H9 (cell line): ENCODE results near the gene TMEM150B. TPM values are rescaled to one million over a fixed set of nuclear protein-coding genes. Genes with fewer than 3 reads are reported as not detected.

Source experiments
- DNase-seq: peaks from one replicate; pipeline ENCODE4 v3.0.0-alpha.2; 2017
- H2AFZ ChIP-seq: one replicate; pipeline ENCODE4 v1.6.1; 2013; ENCODE audit warnings: mild to moderate bottlenecking, low read length, control low read depth, moderate library complexity
- H2AK5ac ChIP-seq: 2 replicates; pipeline ENCODE4 v1.6.1; 2013; ENCODE audit warnings: low read length, control low read depth, mixed read lengths; ENCODE audit not compliant: insufficient read length
- H2BK120ac ChIP-seq: one replicate; pipeline ENCODE4 v1.6.1; 2013; ENCODE audit warnings: low read depth, mild to moderate bottlenecking, low read length, control low read depth, inconsistent platforms; ENCODE audit not compliant: poor library complexity, severe bottlenecking
- H2BK12ac ChIP-seq: 2 replicates; pipeline ENCODE4 v1.6.1; 2013; ENCODE audit warnings: low read length, control low read depth, mixed read lengths, low read depth; ENCODE audit not compliant: insufficient read length
- H2BK15ac ChIP-seq: 2 replicates; pipeline ENCODE4 v1.6.1; 2013; ENCODE audit warnings: low read depth, low read length, control low read depth
- H2BK20ac ChIP-seq: one replicate; pipeline ENCODE4 v1.6.1; 2013; ENCODE audit warnings: low read depth, mild to moderate bottlenecking, low read length, control low read depth, inconsistent platforms; ENCODE audit not compliant: poor library complexity, severe bottlenecking
- H2BK5ac ChIP-seq: 2 replicates; pipeline ENCODE4 v1.6.1; 2013; ENCODE audit warnings: low read length, control low read depth, mixed read lengths; ENCODE audit not compliant: insufficient read length
- H3K14ac ChIP-seq: 2 replicates; pipeline ENCODE4 v1.6.1; 2013; ENCODE audit warnings: low read length, control low read depth; ENCODE audit not compliant: insufficient read depth
- H3K18ac ChIP-seq: 2 replicates; pipeline ENCODE4 v1.6.1; 2013; ENCODE audit warnings: low read depth, mild to moderate bottlenecking, mixed read lengths, low read length, control low read depth; ENCODE audit not compliant: insufficient read length
- H3K23ac ChIP-seq: 2 replicates; pipeline ENCODE4 v1.6.1; 2013; ENCODE audit warnings: low read length, control low read depth, mixed read lengths, low read depth; ENCODE audit not compliant: insufficient read length
- H3K23me2 ChIP-seq: 2 replicates; pipeline ENCODE4 v1.6.1; 2013; ENCODE audit warnings: low read depth, mild to moderate bottlenecking, mixed read lengths, low read length, control low read depth; ENCODE audit not compliant: insufficient read length, poor library complexity, severe bottlenecking
- H3K27ac ChIP-seq: 2 replicates; pipeline ENCODE4 v1.5.1; 2013; ENCODE audit warnings: low read length, control low read depth, mixed read lengths, low read depth; ENCODE audit not compliant: insufficient read length
- H3K27me3 ChIP-seq: 2 replicates; pipeline ENCODE4 v1.6.1; 2013; ENCODE audit warnings: low read length, control low read depth, inconsistent platforms; ENCODE audit not compliant: insufficient read depth
- H3K4ac ChIP-seq: 2 replicates; pipeline ENCODE4 v1.6.1; 2013; ENCODE audit warnings: low read depth, mild to moderate bottlenecking, control low read depth, inconsistent platforms, low read length, moderate library complexity
- H3K4me1 ChIP-seq: 2 replicates; pipeline ENCODE4 v1.6.1; 2013; ENCODE audit warnings: low read length, control low read depth, inconsistent platforms; ENCODE audit not compliant: insufficient read depth
- H3K4me2 ChIP-seq: 2 replicates; pipeline ENCODE4 v1.6.1; 2013; ENCODE audit warnings: low read length, control low read depth, mixed read lengths; ENCODE audit not compliant: insufficient read length, insufficient read depth
- H3K56ac ChIP-seq: 2 replicates; pipeline ENCODE4 v1.6.1; 2013; ENCODE audit warnings: low read depth, mild to moderate bottlenecking, mixed read lengths, low read length, control low read depth; ENCODE audit not compliant: insufficient read length
- H3K79me1 ChIP-seq: 2 replicates; pipeline ENCODE4 v1.6.1; 2013; ENCODE audit warnings: low read depth, mild to moderate bottlenecking, moderate library complexity, low read length, control low read depth, inconsistent platforms; ENCODE audit not compliant: insufficient read depth, poor library complexity, severe bottlenecking
- H3K79me2 ChIP-seq: 2 replicates; pipeline ENCODE4 v1.6.1; 2013; ENCODE audit warnings: low read length, control low read depth, inconsistent platforms; ENCODE audit not compliant: insufficient read depth
- H3K9ac ChIP-seq: 2 replicates; pipeline ENCODE4 v1.6.1; 2013; ENCODE audit warnings: low read length, control low read depth, mixed read lengths; ENCODE audit not compliant: insufficient read length; ENCODE audit errors: extremely low read depth
- H3K9me3 ChIP-seq: one replicate; pipeline ENCODE4 v1.6.1; 2013; ENCODE audit warnings: low read depth, low read length, inconsistent platforms; ENCODE audit not compliant: control insufficient read depth
- H3T11ph ChIP-seq: one replicate; pipeline ENCODE4 v1.6.1; 2013; ENCODE audit warnings: mild to moderate bottlenecking, low read length, control low read depth, inconsistent platforms
- H4K20me1 ChIP-seq: one replicate; pipeline ENCODE4 v1.6.1; 2013; ENCODE audit not compliant: control insufficient read depth, insufficient read length, insufficient read depth
- H4K5ac ChIP-seq: 2 replicates; pipeline ENCODE4 v1.6.1; 2013; ENCODE audit warnings: low read depth, mild to moderate bottlenecking, mixed read lengths, low read length, control low read depth; ENCODE audit not compliant: insufficient read length
- H4K8ac ChIP-seq: replicated peaks from 2 replicates; pipeline ENCODE4 v1.6.1; 2013; ENCODE audit warnings: low read length, control low read depth, mixed read lengths, low read depth; ENCODE audit not compliant: insufficient read length
- H4K91ac ChIP-seq: 2 replicates; pipeline ENCODE4 v1.6.1; 2013; ENCODE audit warnings: low read depth, mild to moderate bottlenecking, moderate library complexity, mixed read lengths, low read length, control low read depth; ENCODE audit not compliant: insufficient read length
- H3K27ac Mint-ChIP-seq, 3 experiments: 2 replicates in 2 of 3; 3 replicates in 1 of 3; pipeline ENCODE4 v1.8.0; 2020 to 2021; ENCODE audit warnings: mixed read lengths in 3 of 3, mild to moderate bottlenecking in 1 of 3, moderate library complexity in 1 of 3
- H3K27me3 Mint-ChIP-seq: 2 replicates; pipeline ENCODE4 v1.8.0; 2021; ENCODE audit warnings: low read depth, mild to moderate bottlenecking, moderate library complexity, mixed read lengths
- H3K36me3 Mint-ChIP-seq, 3 experiments: 2 replicates in 2 of 3; 3 replicates in 1 of 3; pipeline ENCODE4 v1.8.0; 2020 to 2021; ENCODE audit warnings: low read depth in 3 of 3, mixed read lengths in 3 of 3; ENCODE audit not compliant: insufficient read depth in 1 of 3
- H3K4me1 Mint-ChIP-seq, 2 experiments: 2 replicates each; pipeline ENCODE4 v1.8.0; 2020; ENCODE audit warnings: mixed read lengths in 2 of 2
- H3K4me3 Mint-ChIP-seq, 2 experiments: 2 replicates in 1 of 2; 3 replicates in 1 of 2; pipeline ENCODE4 v1.8.0; 2020 to 2021; ENCODE audit warnings: mild to moderate bottlenecking in 2 of 2, mixed read lengths in 2 of 2, moderate library complexity in 1 of 2
- H3K9me3 Mint-ChIP-seq, 2 experiments: 2 replicates in 1 of 2; 3 replicates in 1 of 2; pipeline ENCODE4 v1.8.0; 2020; ENCODE audit warnings: mild to moderate bottlenecking in 2 of 2, mixed read lengths in 2 of 2, moderate library complexity in 1 of 2
- CTCF ChIP-seq: fragments of 200-600 bp; sonication (generic); conservative IDR thresholded peaks from 3 replicates; pipeline ENCODE4 v1.8.0; 2021; ENCODE audit warnings: antibody characterized with exemption, mild to moderate bottlenecking
- WGBS: extraction: QIAGEN DNeasy Blood & Tissue Kit; methylation state at CpG from one replicate; pipeline ENCODE4 v1.1.7; 2013; ENCODE audit warnings: missing lambda C conversion rate, low lambda C conversion rate, mixed read lengths; ENCODE audit not compliant: insufficient read length; ENCODE audit errors: extremely low coverage; 5-methylcytosine and 5-hydroxymethylcytosine counted together
- total RNA-seq: library from RNA; stranded (reverse); gene quantifications from 2 replicates; pipeline ENCODE4 v1.2.1, GENCODE V29; 2021

The TMEM150B gene
- total RNA-seq, 1 experiment from 2014 or later = 0.63 TPM

DNA sequence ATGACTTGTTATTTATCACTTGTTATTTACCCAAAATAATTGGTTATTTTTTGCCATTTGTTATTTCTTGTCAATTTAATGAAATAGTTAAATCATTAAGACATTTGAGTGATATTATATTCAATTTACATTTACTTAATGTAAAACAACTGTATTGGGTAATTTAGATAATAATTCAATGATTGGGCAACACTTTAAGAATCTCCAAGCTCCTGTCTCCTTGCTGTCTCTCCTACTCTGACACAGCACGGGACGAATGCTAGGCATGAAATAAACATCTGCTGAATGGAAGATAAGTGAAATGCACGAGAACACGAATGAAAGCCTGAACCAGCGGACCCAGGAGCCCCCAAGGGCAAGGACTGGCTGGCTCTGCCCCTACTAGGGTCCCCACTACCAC, 60.6 kb downstream of the TMEM150B start:
- Histone ChIP-seq H3K4ac (no peak overlapping the region), H2BK5ac (no peak overlapping the region), H3K4me1 (no peaks in the 10 kb centered on the region), H2BK15ac (no peak overlapping the region), H2AFZ (no peak overlapping the region), H4K20me1 (no peaks in the 10 kb centered on the region), H3K79me1 (no peaks in the 10 kb centered on the region), H3K18ac (no peak overlapping the region), H3K14ac (no peak overlapping the region), H2AK5ac (no peak overlapping the region), H4K5ac (no peak overlapping the region), H4K91ac (no peak overlapping the region), H3T11ph (no peak overlapping the region), H3K27me3 (no peaks in the 10 kb centered on the region), H3K56ac (no peak overlapping the region), H2BK20ac (no peak overlapping the region), H3K27ac (no peak overlapping the region), H3K9me3 (peaks cover 8% of the 10 kb centered on the region), H2BK120ac (no peak overlapping the region), H4K8ac (no peak overlapping the region), H2BK12ac (no peak overlapping the region), H3K23me2 (no peaks in the 10 kb centered on the region), H3K4me2 (no peak overlapping the region), H3K9ac (no peak overlapping the region), H3K79me2 (no peaks in the 10 kb centered on the region), H3K23ac (no peak overlapping the region)
- peaks cover 8 to 10% of the 10 kb centered on the region in 2 experiments for H3K9me3 Mint-ChIP-seq
- no peak for DNase-seq
- no peak overlapping the region for H3K27ac Mint-ChIP-seq
- no peak overlapping the region for H3K4me3 Mint-ChIP-seq
- no CpG with 5 or more reads among the region's 5 CpGs for WGBS
- H3K36me3 Mint-ChIP-seq = peaks cover 10 to 14% (median 12%) of the 10 kb centered on the region in 3 experiments
- no peak for TF ChIP-seq CTCF
- H3K4me1 Mint-ChIP-seq = peaks cover 4 to 13% of the 10 kb centered on the region in 2 experiments
- H3K27me3 Mint-ChIP-seq = no peaks in the 10 kb centered on the region

Other genes with a start within 250 kb of the TMEM150B start
- 21.2 and 24.0 TPM in 2 replicates for gene EPS8L1, start 249.5 kb downstream of the TMEM150B start, total RNA-seq
- 79.9 and 87.7 TPM in 2 replicates for gene PPP1R12C, start 207.7 kb downstream of the TMEM150B start, total RNA-seq
- gene TNNT1, start 176.1 kb downstream of the TMEM150B start, total RNA-seq = 124 and 127 TPM in 2 replicates
- 36.9 and 41.0 TPM in 2 replicates for gene TNNI3, start 167.6 kb downstream of the TMEM150B start, total RNA-seq
- 3.0 and 4.6 TPM in 2 replicates for gene DNAAF3, start 158.7 kb downstream of the TMEM150B start, total RNA-seq
- 3.0 and 4.5 TPM in 2 replicates for gene SYT5, start 145.1 kb downstream of the TMEM150B start, total RNA-seq
- gene PTPRH, start 115.8 kb downstream of the TMEM150B start, total RNA-seq = 0.24 and 0.33 TPM in 2 replicates
- gene TMEM86B, start 96.6 kb downstream of the TMEM150B start, total RNA-seq = 3.6 and 4.5 TPM in 2 replicates
- gene PPP6R1, start 66.3 kb downstream of the TMEM150B start, total RNA-seq = 76.2 and 79.7 TPM in 2 replicates
- 47.4 and 50.7 TPM in 2 replicates for gene HSPBP1, start 45.2 kb downstream of the TMEM150B start, total RNA-seq
- gene BRSK1, start 41.3 kb downstream of the TMEM150B start, total RNA-seq = 43.5 and 47.0 TPM in 2 replicates
- 53.7 and 54.5 TPM in 2 replicates for gene KMT5C, start 14.5 kb upstream of the TMEM150B start, total RNA-seq
- gene COX6B2, start 29.4 kb upstream of the TMEM150B start, total RNA-seq = 4.0 and 5.0 TPM in 2 replicates
- gene GARIN5B, start 37.9 kb upstream of the TMEM150B start, total RNA-seq = 0.13 and 0.15 TPM in 2 replicates
- 3.8 and 3.9 TPM in 2 replicates for gene IL11, start 45.1 kb upstream of the TMEM150B start, total RNA-seq
- gene TMEM190, start 51.5 kb upstream of the TMEM150B start, total RNA-seq = 1.5 and 1.6 TPM in 2 replicates
- 3.8 and 4.8 TPM in 2 replicates for gene TMEM238, start 59.0 kb upstream of the TMEM150B start, total RNA-seq
- gene RPL28, start 60.6 kb upstream of the TMEM150B start, total RNA-seq = 2,076 and 2,130 TPM in 2 replicates
- gene UBE2S, start 82.4 kb upstream of the TMEM150B start, total RNA-seq = 391 and 393 TPM in 2 replicates
- 0.31 TPM in 2 replicates for gene SHISA7, start 118.0 kb upstream of the TMEM150B start, total RNA-seq
- gene ISOC2, start 136.3 kb upstream of the TMEM150B start, total RNA-seq = 68.2 and 72.2 TPM in 2 replicates
- gene C19orf85, start 139.4 kb upstream of the TMEM150B start, total RNA-seq = 1.2 and 2.1 TPM in 2 replicates
- 16.5 and 16.6 TPM in 2 replicates for gene ZNF628, start 151.3 kb upstream of the TMEM150B start, total RNA-seq
- gene NAT14, start 159.8 kb upstream of the TMEM150B start, total RNA-seq = 48.7 and 51.2 TPM in 2 replicates
- gene SSC5D, start 163.1 kb upstream of the TMEM150B start, total RNA-seq = 2.5 and 3.2 TPM in 2 replicates
- 2.5 and 2.8 TPM in 2 replicates for gene SBK2, start 211.8 kb upstream of the TMEM150B start, total RNA-seq
- 0.48 and 0.70 TPM in 2 replicates for gene SBK3, start 220.2 kb upstream of the TMEM150B start, total RNA-seq